ENCODE data around the gene RPL12.

RPL12 gene

GRCh38 chr9:127491516-127491915 lies 40.3 kb upstream of the RPL12 start:
- no peak for DNase-seq
- Histone ChIP-seq H3K4me3 (ENCODE audit: low read depth, low read length) (no peak overlapping the region), H3K27ac (no peak overlapping the region), H3K36me3 (replicated peaks) (peaks cover 21% of the 10 kb centered on the region), H3K27me3 (replicated peaks) (no peaks in the 10 kb centered on the region)
- in situ Hi-C loops (cut with HindIII; ENCODE audit: low pct_ligation_motif_present, low sequenced_read_pairs): no loop called here
- TF ChIP-seq CTCF (IDR thresholded peaks at IDR 0.05; ENCODE audit: low read depth, low read length, missing control alignments): no peak

GRCh38 chr9:127490535-127491230 lies 39.5 kb upstream of the RPL12 start:
- no peaks in the 10 kb centered on the region for H3K27me3 ChIP-seq (replicated peaks)
- no peak overlapping the region for H3K27ac ChIP-seq
- no peak for DNase-seq
- H3K4me3 ChIP-seq (ENCODE audit: low read depth, low read length): no peak overlapping the region
- peaks cover 23% of the 10 kb centered on the region for H3K36me3 ChIP-seq (replicated peaks)
- in situ Hi-C loops (cut with HindIII; ENCODE audit: low pct_ligation_motif_present, low sequenced_read_pairs): no loop called here
- TF ChIP-seq CTCF (IDR thresholded peaks at IDR 0.05; ENCODE audit: low read depth, low read length, missing control alignments): no peak

- TF ChIP-seq CTCF (IDR thresholded peaks at IDR 0.05; ENCODE audit: low read depth, low read length, missing control alignments): peak; percentile 41
- Histone ChIP-seq H3K36me3 (replicated peaks) (peaks cover 26% of the 10 kb centered on the region), H3K4me3 (ENCODE audit: low read depth, low read length) (no peak overlapping the region), H3K27me3 (replicated peaks) (no peaks in the 10 kb centered on the region), H3K27ac (no peak overlapping the region)
- in situ Hi-C loops (cut with HindIII; ENCODE audit: low pct_ligation_motif_present, low sequenced_read_pairs): no loop called here
- no peak for DNase-seq
Measured at GRCh38 chr9:127489471-127490115, 38.4 kb upstream of the RPL12 start.

GRCh38 chr9:127488946-127489345 lies 37.7 kb upstream of the RPL12 start:
- Histone ChIP-seq H3K36me3 (replicated peaks) (peaks cover 21% of the 10 kb centered on the region), H3K4me3 (ENCODE audit: low read depth, low read length) (no peak overlapping the region)

GRCh38 chr9:127485995-127486394 lies 34.8 kb upstream of the RPL12 start:
- H3K27me3 ChIP-seq (replicated peaks): no peaks in the 10 kb centered on the region
- H3K27ac ChIP-seq: no peak overlapping the region
- in situ Hi-C loops (cut with HindIII; ENCODE audit: low pct_ligation_motif_present, low sequenced_read_pairs): no loop called here
- H3K4me3 ChIP-seq (ENCODE audit: low read depth, low read length): no peak overlapping the region
- peak; percentile 32 for TF ChIP-seq CTCF (IDR thresholded peaks at IDR 0.05; ENCODE audit: low read depth, low read length, missing control alignments)
- no peak for DNase-seq
- H3K36me3 ChIP-seq (replicated peaks): peaks cover 18% of the 10 kb centered on the region

More at GRCh38 chr9:127488946-127489345, 37.7 kb upstream of the RPL12 start:
- DNase-seq: no peak
- no peak for TF ChIP-seq CTCF (IDR thresholded peaks at IDR 0.05; ENCODE audit: low read depth, low read length, missing control alignments)
- no peaks in the 10 kb centered on the region for H3K27me3 ChIP-seq (replicated peaks)
- in situ Hi-C loops (cut with HindIII; ENCODE audit: low pct_ligation_motif_present, low sequenced_read_pairs): no loop called here
- no peak overlapping the region for H3K27ac ChIP-seq
